ENCODE measurements around the gene CMKLR1. TPM values are rescaled to one million over a fixed set of nuclear protein-coding genes. Genes with fewer than 3 reads are reported as not detected.
A peak's percentile ranks its signal among the peaks of the same experiment; 100 is the strongest.

The CMKLR1 gene
- total RNA-seq, 1 donor from 2014 or later, result 0.57 TPM

GRCh38 chr12:108360057-108360456 is 20.9 kb upstream of the CMKLR1 start:
- Histone ChIP-seq H3K9ac (ENCODE audit: low read length) (no peak overlapping the region), H2AFZ (ENCODE audit: low read depth, low read length) (no peak overlapping the region), H3K27ac (ENCODE audit: low read depth, low read length) (no peak overlapping the region), H3K36me3 (ENCODE audit: insufficient read depth, low read length) (no peaks in the 10 kb centered on the region), H3K4me2 (ENCODE audit: low read length) (no peak overlapping the region), H3K27me3 (ENCODE audit: insufficient read depth, low read length) (peaks cover 20% of the 10 kb centered on the region), H3K4me1 (ENCODE audit: insufficient read depth, low read length) (no peaks in the 10 kb centered on the region), H3K79me2 (ENCODE audit: insufficient read depth, low read length) (no peaks in the 10 kb centered on the region), H4K20me1 (ENCODE audit: insufficient read depth, low read length) (no peaks in the 10 kb centered on the region), H3K4me3 (ENCODE audit: insufficient read depth, low read depth, low read length) (no peak overlapping the region), H3K9me3 (ENCODE audit: insufficient read depth, low read depth, low read length) (no peaks in the 10 kb centered on the region)
- no peak overlapping the region for H3K27ac Mint-ChIP-seq (ENCODE audit: unreplicated experiment)
- H3K36me3 Mint-ChIP-seq (ENCODE audit: low read depth, unreplicated experiment), result no peaks in the 10 kb centered on the region
- TF ChIP-seq EZH2 (IDR thresholded peaks at IDR 0.05; ENCODE audit: insufficient read depth, low read length) (no peak), CTCF (IDR thresholded peaks at IDR 0.05; ENCODE audit: insufficient read depth, low read depth, low read length) (no peak)
- no peak for DNase-seq (ENCODE audit: low read depth)
- FAIRE-seq, result no peak
- peaks cover 2% of the 10 kb centered on the region for H3K9me3 Mint-ChIP-seq (ENCODE audit: unreplicated experiment)
- H3K4me3 Mint-ChIP-seq (ENCODE audit: unreplicated experiment), result no peak overlapping the region
- peaks cover 15% of the 10 kb centered on the region for H3K27me3 Mint-ChIP-seq (ENCODE audit: low read depth, unreplicated experiment)
- peaks cover 13% of the 10 kb centered on the region for H3K4me1 Mint-ChIP-seq (ENCODE audit: low read depth, unreplicated experiment)

DNA sequence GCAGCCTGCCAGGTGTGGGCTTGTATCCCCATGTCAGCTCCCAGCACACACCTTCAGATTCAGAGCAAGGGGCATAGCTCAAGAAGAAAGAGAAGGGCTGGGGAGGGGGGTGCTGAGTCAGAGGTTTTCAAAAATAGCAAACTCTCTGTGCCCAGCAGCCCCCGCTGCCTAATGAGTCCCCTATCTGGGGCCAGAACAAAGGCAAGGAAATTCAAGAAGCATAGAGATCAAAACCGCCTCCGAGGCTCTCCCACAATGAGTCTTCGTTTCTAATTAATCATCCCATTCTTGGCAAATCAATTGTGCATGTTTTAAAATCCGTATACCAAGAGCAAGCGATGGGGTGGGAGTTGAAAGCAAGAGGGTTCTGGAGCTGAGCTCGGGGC is 19.5 kb upstream of the CMKLR1 start:
- no peak overlapping the region for H3K4me3 ChIP-seq (ENCODE audit: insufficient read depth, low read depth, low read length)
- peak; percentile 20 for DNase-seq (ENCODE audit: low read depth)
- H3K9ac ChIP-seq (ENCODE audit: low read length), result no peak overlapping the region
- no peak overlapping the region for H3K27ac ChIP-seq (ENCODE audit: low read depth, low read length)
- H3K4me3 Mint-ChIP-seq (ENCODE audit: unreplicated experiment), result no peak overlapping the region
- H3K4me1 ChIP-seq (ENCODE audit: insufficient read depth, low read length), result no peaks in the 10 kb centered on the region
- TF ChIP-seq EZH2 (IDR thresholded peaks at IDR 0.05; ENCODE audit: insufficient read depth, low read length), result no peak
- TF ChIP-seq CTCF (IDR thresholded peaks at IDR 0.05; ENCODE audit: insufficient read depth, low read depth, low read length), result no peak
- H3K9me3 Mint-ChIP-seq (ENCODE audit: unreplicated experiment), result peaks cover 5% of the 10 kb centered on the region
- H3K4me1 Mint-ChIP-seq (ENCODE audit: low read depth, unreplicated experiment), result peaks cover 13% of the 10 kb centered on the region
- no peaks in the 10 kb centered on the region for H3K36me3 Mint-ChIP-seq (ENCODE audit: low read depth, unreplicated experiment)
- no peak overlapping the region for H2AFZ ChIP-seq (ENCODE audit: low read depth, low read length)
- no peaks in the 10 kb centered on the region for H3K79me2 ChIP-seq (ENCODE audit: insufficient read depth, low read length)
- no peaks in the 10 kb centered on the region for H4K20me1 ChIP-seq (ENCODE audit: insufficient read depth, low read length)
- H3K4me2 ChIP-seq (ENCODE audit: low read length), result no peak overlapping the region
- H3K9me3 ChIP-seq (ENCODE audit: insufficient read depth, low read depth, low read length), result no peaks in the 10 kb centered on the region
- FAIRE-seq, result no peak
- H3K27me3 Mint-ChIP-seq (ENCODE audit: low read depth, unreplicated experiment), result peaks cover 10% of the 10 kb centered on the region
- no peaks in the 10 kb centered on the region for H3K36me3 ChIP-seq (ENCODE audit: insufficient read depth, low read length)
- H3K27ac Mint-ChIP-seq (ENCODE audit: unreplicated experiment), result no peak overlapping the region
- peaks cover 23% of the 10 kb centered on the region for H3K27me3 ChIP-seq (ENCODE audit: insufficient read depth, low read length)

DNA sequence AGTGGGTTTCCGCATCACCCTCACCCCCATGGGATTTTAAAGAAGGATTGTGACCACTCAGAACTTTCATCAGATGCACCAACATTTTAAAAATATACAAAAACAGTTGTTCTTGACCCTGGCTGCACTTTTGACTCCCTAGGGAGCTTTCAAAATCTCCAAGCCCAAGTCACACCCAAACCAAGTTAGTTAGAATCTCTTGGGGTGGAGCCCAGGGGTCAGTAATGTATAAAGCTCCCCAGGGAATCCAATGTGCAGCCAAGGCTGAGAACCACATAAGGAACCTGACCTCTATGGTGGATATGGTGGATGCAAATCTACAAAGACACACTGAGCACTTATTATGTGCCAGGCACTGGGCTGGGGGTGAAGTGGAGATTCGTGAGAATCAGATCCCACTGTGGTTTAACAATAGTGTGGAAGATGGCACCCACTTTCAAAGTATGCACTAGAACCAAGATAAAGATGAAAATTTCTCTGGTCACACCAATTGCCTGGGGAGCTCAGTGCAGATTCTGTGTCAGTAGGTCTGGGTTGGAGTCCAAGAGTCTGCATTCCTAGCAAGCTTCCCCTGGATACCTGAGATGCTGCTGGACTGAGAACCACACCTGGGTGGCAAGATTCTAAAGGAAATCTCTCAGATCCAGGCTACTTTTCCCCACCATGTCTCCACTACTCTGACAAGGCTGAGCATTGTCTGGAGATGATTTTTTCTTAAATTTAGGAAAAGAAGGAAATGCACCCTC is 18.9 kb upstream of the CMKLR1 start:
- Histone ChIP-seq H3K4me1 (ENCODE audit: insufficient read depth, low read length) (no peaks in the 10 kb centered on the region), H3K27me3 (ENCODE audit: insufficient read depth, low read length) (peaks cover 24% of the 10 kb centered on the region), H3K4me2 (ENCODE audit: low read length) (no peak overlapping the region), H3K9ac (ENCODE audit: low read length) (no peak overlapping the region), H4K20me1 (ENCODE audit: insufficient read depth, low read length) (no peaks in the 10 kb centered on the region), H3K27ac (ENCODE audit: low read depth, low read length) (no peak overlapping the region), H3K36me3 (ENCODE audit: insufficient read depth, low read length) (no peaks in the 10 kb centered on the region), H3K4me3 (ENCODE audit: insufficient read depth, low read depth, low read length) (no peak overlapping the region), H2AFZ (ENCODE audit: low read depth, low read length) (no peak overlapping the region), H3K9me3 (ENCODE audit: insufficient read depth, low read depth, low read length) (no peaks in the 10 kb centered on the region), H3K79me2 (ENCODE audit: insufficient read depth, low read length) (no peaks in the 10 kb centered on the region)
- FAIRE-seq (no peak), DNase-seq (ENCODE audit: low read depth) (no peak)
- no peak for TF ChIP-seq CTCF (IDR thresholded peaks at IDR 0.05; ENCODE audit: insufficient read depth, low read depth, low read length)
- TF ChIP-seq EZH2 (IDR thresholded peaks at IDR 0.05; ENCODE audit: insufficient read depth, low read length), result no peak
- H3K4me3 Mint-ChIP-seq (ENCODE audit: unreplicated experiment), result no peak overlapping the region
- peaks cover 10% of the 10 kb centered on the region for H3K27me3 Mint-ChIP-seq (ENCODE audit: low read depth, unreplicated experiment)
- H3K36me3 Mint-ChIP-seq (ENCODE audit: low read depth, unreplicated experiment), result no peaks in the 10 kb centered on the region
- H3K27ac Mint-ChIP-seq (ENCODE audit: unreplicated experiment), result no peak overlapping the region
- peaks cover 16% of the 10 kb centered on the region for H3K4me1 Mint-ChIP-seq (ENCODE audit: low read depth, unreplicated experiment)
- peaks cover 5% of the 10 kb centered on the region for H3K9me3 Mint-ChIP-seq (ENCODE audit: unreplicated experiment)
